Mammary epithelial cell (primary cell): ENCODE measurements around the gene KRT33A.

Experiments used
- EZH2 ChIP-seq: IDR thresholded peaks from 2 replicates; pipeline ENCODE4 v1.6.1; 2012; ENCODE audit warnings: low read length, inconsistent platforms, borderline replicate concordance
- TF ChIP-seq, protein P1 (sequence below), 2 donors: IDR thresholded peaks in 1 of 2; conservative IDR thresholded peaks in 1 of 2; 2 replicates each; pipeline ENCODE4 v1.5.1; 2011 to 2012; ENCODE audit warnings: inconsistent platforms in 2 of 2, low read length in 2 of 2, mild to moderate bottlenecking in 2 of 2, control low read depth in 1 of 2, low read depth in 1 of 2; ENCODE audit not compliant: insufficient read depth in 1 of 2; ENCODE audit errors: extremely low read depth in 1 of 2

DNA sequence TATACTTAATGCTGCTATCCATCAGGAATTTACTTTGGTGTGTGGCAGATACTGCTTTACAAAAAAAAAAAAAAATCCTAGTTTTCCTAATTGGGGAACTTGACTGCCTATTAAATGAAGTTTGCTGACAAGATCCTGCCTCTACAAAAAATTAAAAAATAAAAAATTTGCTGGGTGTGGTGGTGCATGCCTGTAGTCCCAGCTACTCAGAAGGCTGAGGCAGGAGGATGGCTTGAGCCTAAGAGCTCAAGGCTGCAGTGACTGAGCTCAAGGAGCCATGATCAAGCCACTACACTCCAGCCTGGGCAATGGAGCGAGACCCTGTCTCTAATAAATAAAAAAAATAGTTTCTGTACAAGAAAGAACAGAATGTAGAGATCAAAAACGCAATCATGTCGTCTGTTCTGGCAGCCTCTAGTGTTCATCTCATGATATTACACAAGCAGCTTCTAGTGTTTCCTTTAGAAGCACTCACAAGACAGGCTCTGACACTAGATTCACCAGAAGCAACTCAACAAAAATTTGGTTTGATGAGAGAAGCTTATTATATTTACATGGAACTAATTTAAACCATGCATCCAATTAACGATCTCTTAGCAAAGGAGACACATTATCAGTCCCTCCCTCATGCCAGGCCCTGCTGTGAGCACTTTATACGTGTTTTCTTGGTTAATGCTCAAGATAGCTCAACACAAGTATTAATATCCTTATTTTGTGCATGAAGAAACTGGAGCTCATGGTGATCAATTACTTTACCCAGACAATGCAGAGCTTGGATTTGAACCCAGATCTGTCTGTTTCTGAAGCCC is 28.3 kb downstream of the KRT33A start:
- TF ChIP-seq, protein P1, sequence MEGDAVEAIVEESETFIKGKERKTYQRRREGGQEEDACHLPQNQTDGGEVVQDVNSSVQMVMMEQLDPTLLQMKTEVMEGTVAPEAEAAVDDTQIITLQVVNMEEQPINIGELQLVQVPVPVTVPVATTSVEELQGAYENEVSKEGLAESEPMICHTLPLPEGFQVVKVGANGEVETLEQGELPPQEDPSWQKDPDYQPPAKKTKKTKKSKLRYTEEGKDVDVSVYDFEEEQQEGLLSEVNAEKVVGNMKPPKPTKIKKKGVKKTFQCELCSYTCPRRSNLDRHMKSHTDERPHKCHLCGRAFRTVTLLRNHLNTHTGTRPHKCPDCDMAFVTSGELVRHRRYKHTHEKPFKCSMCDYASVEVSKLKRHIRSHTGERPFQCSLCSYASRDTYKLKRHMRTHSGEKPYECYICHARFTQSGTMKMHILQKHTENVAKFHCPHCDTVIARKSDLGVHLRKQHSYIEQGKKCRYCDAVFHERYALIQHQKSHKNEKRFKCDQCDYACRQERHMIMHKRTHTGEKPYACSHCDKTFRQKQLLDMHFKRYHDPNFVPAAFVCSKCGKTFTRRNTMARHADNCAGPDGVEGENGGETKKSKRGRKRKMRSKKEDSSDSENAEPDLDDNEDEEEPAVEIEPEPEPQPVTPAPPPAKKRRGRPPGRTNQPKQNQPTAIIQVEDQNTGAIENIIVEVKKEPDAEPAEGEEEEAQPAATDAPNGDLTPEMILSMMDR (conservative IDR thresholded peaks at IDR 0.05 in 1 of 2, IDR thresholded peaks at IDR 0.05 in 1 of 2; ENCODE audit: extremely low read depth in 1 of 2, insufficient read depth in 1 of 2, low read depth in 1 of 2, low read length in 2 of 2): peak; percentile 95 to 98
- no peak for TF ChIP-seq EZH2
